ENCODE data around the gene BCAS1. TPM values are rescaled to one million over a fixed set of nuclear protein-coding genes. Genes with fewer than 3 reads are reported as not detected.

BCAS1 gene
- polyA plus RNA-seq, 1 of the 3 experiments (the other 2 are of a cell fraction): not detected

GRCh38 chr20:54100563-54100962 is 30.2 kb upstream of the BCAS1 start:
- H3K27me3 ChIP-seq (ENCODE audit: insufficient read depth): no peaks in the 10 kb centered on the region; the same call in 1 of the 2 replicates
- H3K4me3 ChIP-seq (ENCODE audit: low read depth in 2 of 2, low read length in 1 of 2): no peak overlapping the region
- no peaks in the 10 kb centered on the region for H4K20me1 ChIP-seq (ENCODE audit: insufficient read depth)
- H3K9me2 ChIP-seq: no peaks in the 10 kb centered on the region
- H2AFZ ChIP-seq (ENCODE audit: low read depth): no peak overlapping the region
- 88% methylated on average over 2 of the region's 2 CpGs for WGBS (ENCODE audit: low lambda C conversion rate)
- peaks cover 0 to 2% of the 10 kb centered on the region in 2 experiments; a peak in 1 of 4 replicates for H3K4me1 ChIP-seq (ENCODE audit: control insufficient read depth in 1 of 2, insufficient read depth in 2 of 2, low read depth in 1 of 2, low read length in 1 of 2)
- H3K27ac ChIP-seq (ENCODE audit: low read depth in 2 of 2, low read length in 1 of 2): no peak overlapping the region
- H3K79me2 ChIP-seq (ENCODE audit: insufficient read depth): no peaks in the 10 kb centered on the region
- H3K4me2 ChIP-seq: no peak overlapping the region
- H3F3A ChIP-seq (replicated peaks; ENCODE audit: insufficient read depth): no peaks in the 10 kb centered on the region
- no peak for DNase-seq
- TF ChIP-seq TCF12 (IDR thresholded peaks at IDR 0.05): no peak
- no peak for TF ChIP-seq RCOR1 (IDR thresholded peaks at IDR 0.05; ENCODE audit: low read length)
- TF ChIP-seq YY1 (IDR thresholded peaks at IDR 0.05; ENCODE audit: low read depth): no peak
- no peak for TF ChIP-seq RAD21 (IDR thresholded peaks at IDR 0.05; ENCODE audit: low read length)
- no peak for TF ChIP-seq NFIC (IDR thresholded peaks at IDR 0.05; ENCODE audit: borderline replicate concordance)
- no peak for TF ChIP-seq MEF2A (IDR thresholded peaks at IDR 0.05; ENCODE audit: borderline replicate concordance, low read depth)
- no peak for TF ChIP-seq FOSL2 (IDR thresholded peaks at IDR 0.05; ENCODE audit: borderline replicate concordance, low read depth)
- TF ChIP-seq CTCF (IDR thresholded peaks at IDR 0.05): no peak
- no peak for TF ChIP-seq RFX5 (IDR thresholded peaks at IDR 0.05; ENCODE audit: low read length)
- no peak for TF ChIP-seq RXRA (IDR thresholded peaks at IDR 0.05; ENCODE audit: borderline replicate concordance, low read depth)
- no peak for TF ChIP-seq MXI1 (IDR thresholded peaks at IDR 0.05; ENCODE audit: low read depth, low read length)
- no peak for TF ChIP-seq PBX3 (IDR thresholded peaks at IDR 0.05)
- no peak for TF ChIP-seq TEAD4 (IDR thresholded peaks at IDR 0.05; ENCODE audit: borderline replicate concordance, insufficient read depth)
- no peak for TF ChIP-seq IRF3 (IDR thresholded peaks at IDR 0.05; ENCODE audit: low read depth, low read length)
- no peak for TF ChIP-seq REST (IDR thresholded peaks at IDR 0.05; ENCODE audit: low read depth, low read length)
- no peak for TF ChIP-seq SMC3 (IDR thresholded peaks at IDR 0.05; ENCODE audit: low read depth, low read length)
- ChIA-PET POLR2A (no interaction called here), CTCF (interaction anchor here (0.6 to 23.8 kb wide), 3 partner anchors 85 to 160 kb away, joined by 3 to 499 read pairs (median 3); partner anchors contain the start of gene PFDN4)
- no peaks in the 10 kb centered on the region for H3K36me3 ChIP-seq (replicated peaks in 1 of 2; ENCODE audit: control insufficient read depth in 1 of 2, insufficient read depth in 2 of 2, low read length in 1 of 2)
- H3K9me3 ChIP-seq: no peaks in the 10 kb centered on the region
- no peak overlapping the region for H3K9ac ChIP-seq

Measured in SK-N-SH (cell line).